HL-60 (cell line): Measurements from ENCODE around the gene ACSL5.
A peak's percentile ranks its signal among the peaks of the same experiment; 100 is the strongest.

Source experiments
- DNase-seq, 2 experiments: peaks; one replicate each; pipeline ENCODE4 v3.0.0-alpha.2; 2010 to 2020; ENCODE audit warnings: low read depth in 1 of 2, low spot score in 1 of 2
- H3K27ac ChIP-seq: fragments of 250-450 bp; sonication (Bioruptor Pico); replicated peaks from 2 replicates; pipeline ENCODE4 v1.5.1; 2020; ENCODE audit warnings: mild to moderate bottlenecking, moderate library complexity
- H3K27me3 ChIP-seq: fragments of 250-450 bp; sonication (Bioruptor Pico); 2 replicates; pipeline ENCODE4 v1.5.1; 2021; ENCODE audit warnings: mild to moderate bottlenecking, moderate library complexity; ENCODE audit not compliant: insufficient read depth, poor library complexity, severe bottlenecking
- H3K4me3 ChIP-seq: replicated peaks from 2 replicates; pipeline ENCODE4 v1.5.1; 2011; ENCODE audit warnings: mild to moderate bottlenecking, control low read depth, low read length; ENCODE audit not compliant: insufficient read depth
- CTCF ChIP-seq: IDR thresholded peaks from one replicate; pipeline ENCODE4 v1.5.1; 2011; ENCODE audit warnings: low read length, control low read depth, inconsistent platforms; ENCODE audit not compliant: insufficient read depth
- GABPA ChIP-seq: IDR thresholded peaks from 2 replicates; pipeline ENCODE4 v1.6.1; 2012; ENCODE audit warnings: low read depth
- POLR2AphosphoS5 ChIP-seq: IDR thresholded peaks from 2 replicates; pipeline ENCODE4 v1.6.1; 2012; ENCODE audit warnings: low read depth
- SPI1 ChIP-seq: IDR thresholded peaks from 2 replicates; pipeline ENCODE4 v1.6.1; 2012; ENCODE audit warnings: low read depth, mild to moderate bottlenecking, borderline replicate concordance
- TF ChIP-seq, protein P1 (sequence below): IDR thresholded peaks from 2 replicates; pipeline ENCODE4 v1.6.1; 2012; ENCODE audit warnings: low read depth; ENCODE audit not compliant: insufficient replicate concordance

The ACSL5 gene

GRCh38 chr10:112389271-112389822, 15.4 kb downstream of the ACSL5 start:
- no peak overlapping the region for H3K4me3 ChIP-seq
- TF ChIP-seq CTCF (no peak), GABPA (no peak), SPI1 (no peak), POLR2AphosphoS5 (no peak)
- TF ChIP-seq, protein P1, sequence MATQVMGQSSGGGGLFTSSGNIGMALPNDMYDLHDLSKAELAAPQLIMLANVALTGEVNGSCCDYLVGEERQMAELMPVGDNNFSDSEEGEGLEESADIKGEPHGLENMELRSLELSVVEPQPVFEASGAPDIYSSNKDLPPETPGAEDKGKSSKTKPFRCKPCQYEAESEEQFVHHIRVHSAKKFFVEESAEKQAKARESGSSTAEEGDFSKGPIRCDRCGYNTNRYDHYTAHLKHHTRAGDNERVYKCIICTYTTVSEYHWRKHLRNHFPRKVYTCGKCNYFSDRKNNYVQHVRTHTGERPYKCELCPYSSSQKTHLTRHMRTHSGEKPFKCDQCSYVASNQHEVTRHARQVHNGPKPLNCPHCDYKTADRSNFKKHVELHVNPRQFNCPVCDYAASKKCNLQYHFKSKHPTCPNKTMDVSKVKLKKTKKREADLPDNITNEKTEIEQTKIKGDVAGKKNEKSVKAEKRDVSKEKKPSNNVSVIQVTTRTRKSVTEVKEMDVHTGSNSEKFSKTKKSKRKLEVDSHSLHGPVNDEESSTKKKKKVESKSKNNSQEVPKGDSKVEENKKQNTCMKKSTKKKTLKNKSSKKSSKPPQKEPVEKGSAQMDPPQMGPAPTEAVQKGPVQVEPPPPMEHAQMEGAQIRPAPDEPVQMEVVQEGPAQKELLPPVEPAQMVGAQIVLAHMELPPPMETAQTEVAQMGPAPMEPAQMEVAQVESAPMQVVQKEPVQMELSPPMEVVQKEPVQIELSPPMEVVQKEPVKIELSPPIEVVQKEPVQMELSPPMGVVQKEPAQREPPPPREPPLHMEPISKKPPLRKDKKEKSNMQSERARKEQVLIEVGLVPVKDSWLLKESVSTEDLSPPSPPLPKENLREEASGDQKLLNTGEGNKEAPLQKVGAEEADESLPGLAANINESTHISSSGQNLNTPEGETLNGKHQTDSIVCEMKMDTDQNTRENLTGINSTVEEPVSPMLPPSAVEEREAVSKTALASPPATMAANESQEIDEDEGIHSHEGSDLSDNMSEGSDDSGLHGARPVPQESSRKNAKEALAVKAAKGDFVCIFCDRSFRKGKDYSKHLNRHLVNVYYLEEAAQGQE, result no peak
- H3K27ac ChIP-seq, result no peak overlapping the region
- no peaks in the 10 kb centered on the region for H3K27me3 ChIP-seq
- DNase-seq, result peak in 1 of 2 experiments; percentile 8

DNA sequence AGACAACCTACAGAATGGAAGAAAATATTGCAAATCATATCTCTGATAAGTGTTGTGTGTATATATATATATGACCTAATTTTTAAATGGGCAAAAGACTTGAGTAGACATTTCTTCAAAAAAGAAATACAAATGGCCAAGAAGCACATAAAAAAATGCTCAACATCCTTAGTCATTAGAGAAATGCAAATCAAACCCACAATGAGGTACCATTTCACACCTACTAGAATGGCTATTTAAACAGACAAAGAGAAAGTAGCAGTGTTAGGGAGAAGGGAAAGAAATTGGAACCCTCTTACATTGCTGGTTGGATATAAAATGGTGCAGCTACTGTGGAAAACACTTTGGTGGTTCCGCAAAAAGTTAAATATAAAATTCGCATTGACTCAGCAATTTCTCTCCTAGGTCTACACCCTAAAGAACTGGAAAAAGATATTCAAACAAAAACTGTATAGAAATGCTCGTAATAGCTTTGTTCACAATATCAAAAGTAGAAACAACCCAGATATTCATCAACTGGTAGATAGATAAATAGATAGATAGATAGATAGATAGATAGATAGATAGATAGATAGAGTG, 16.3 kb downstream of the ACSL5 start:
- Histone ChIP-seq H3K4me3 (no peak overlapping the region), H3K27me3 (no peaks in the 10 kb centered on the region), H3K27ac (no peak overlapping the region)
- no peak for TF ChIP-seq CTCF
- TF ChIP-seq POLR2AphosphoS5, result no peak
- no peak for TF ChIP-seq GABPA
- TF ChIP-seq, protein P1, result no peak
- TF ChIP-seq SPI1, result no peak
- DNase-seq, result no peak

DNA sequence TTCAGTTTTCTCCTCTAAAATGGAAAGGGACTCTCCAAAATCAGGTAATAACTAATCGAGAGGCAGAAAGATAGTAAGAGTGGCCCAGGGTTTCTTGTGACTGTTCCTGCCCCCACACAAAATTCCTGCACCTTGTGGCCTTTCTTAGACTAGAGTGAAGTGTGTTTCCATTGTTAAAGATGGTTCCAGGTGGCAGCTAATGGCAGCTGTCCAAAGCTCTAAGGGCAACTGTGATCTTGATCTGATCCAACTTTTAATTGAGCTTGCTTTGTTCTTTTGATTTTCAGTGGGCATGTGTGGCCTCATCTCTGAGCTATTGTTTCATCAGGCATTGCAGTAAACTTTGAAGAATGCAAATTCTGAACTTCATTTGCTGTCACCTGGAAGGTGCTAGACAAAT, 19.4 kb downstream of the ACSL5 start:
- TF ChIP-seq GABPA, result no peak
- TF ChIP-seq, protein P1, result no peak
- TF ChIP-seq SPI1, result no peak
- TF ChIP-seq CTCF, result no peak
- no peak for TF ChIP-seq POLR2AphosphoS5
- no peak overlapping the region for H3K4me3 ChIP-seq
- DNase-seq, result no peak
- no peak overlapping the region for H3K27ac ChIP-seq
- H3K27me3 ChIP-seq, result no peaks in the 10 kb centered on the region
